SIG-M5 treated with dmso at 0.1 percent for 504 hours (cell line): ENCODE data around the gene GREM1.

Source experiments
- DNase-seq: peaks from one replicate; lab custom pipeline; 2025; ENCODE audit not compliant: unreplicated experiment; lab: John Stamatoyannopoulos, UW

The GREM1 gene

GRCh38 chr15:32694222-32694983 is 23.4 kb upstream of the GREM1 start:
- DNase-seq = no peak

GRCh38 chr15:32698773-32699390 is 18.9 kb upstream of the GREM1 start:
- no peak for DNase-seq

- peak; percentile 37 for DNase-seq
Measured at GRCh38 chr15:32700501-32701150, 17.2 kb upstream of the GREM1 start.

- DNase-seq = no peak
Measured at GRCh38 chr15:32701863-32702262, 15.9 kb upstream of the GREM1 start.

- no peak for DNase-seq
Measured at GRCh38 chr15:32704395-32704981, 13.3 kb upstream of the GREM1 start.

- DNase-seq = peak; percentile 67
Measured at GRCh38 chr15:32705446-32705845, 12.4 kb upstream of the GREM1 start.

- no peak for DNase-seq
Measured at GRCh38 chr15:32706704-32707103, 11.1 kb upstream of the GREM1 start.

GRCh38 chr15:32707436-32707835 is 10.4 kb upstream of the GREM1 start:
- DNase-seq = no peak

GRCh38 chr15:32709295-32710033 is 8.3 kb upstream of the GREM1 start:
- DNase-seq = no peak

- no peak for DNase-seq
Measured at GRCh38 chr15:32715276-32715675, 2.5 kb upstream of the GREM1 start.

- DNase-seq = no peak
Measured at GRCh38 chr15:32716216-32716914, 1.4 kb upstream of the GREM1 start.

- no peak for DNase-seq
Measured at GRCh38 chr15:32716915-32717425, 834 bp upstream of the GREM1 start.

- no peak for DNase-seq
Measured at GRCh38 chr15:32718227-32718820, 520 bp downstream of the GREM1 start.

GRCh38 chr15:32718821-32719716 is 1.3 kb downstream of the GREM1 start:
- no peak for DNase-seq

GRCh38 chr15:32721596-32721995 is 3.8 kb downstream of the GREM1 start:
- no peak for DNase-seq

GRCh38 chr15:32722136-32722535 is 4.3 kb downstream of the GREM1 start:
- DNase-seq = no peak

GRCh38 chr15:32723171-32723948 is 5.6 kb downstream of the GREM1 start:
- no peak for DNase-seq

- no peak for DNase-seq
Measured at GRCh38 chr15:32729700-32730395, 12.0 kb downstream of the GREM1 start.
